ENCODE results near the gene TFAM.

- TF ChIP-seq GABPA (IDR thresholded peaks at IDR 0.05 in 1 of 2, conservative IDR thresholded peaks at IDR 0.05 in 1 of 2): no peak
- no peak for TF ChIP-seq CTCF (IDR thresholded peaks at IDR 0.05; ENCODE audit: low read depth, low read length, missing input control)
- TF ChIP-seq RAD21 (IDR thresholded peaks at IDR 0.05): no peak
- TF ChIP-seq ATF3 (IDR thresholded peaks at IDR 0.05): no peak
- TF ChIP-seq SP1 (IDR thresholded peaks at IDR 0.05): no peak
- TF ChIP-seq FOXA1 (IDR thresholded peaks at IDR 0.05): no peak
- no peak for TF ChIP-seq TAF1 (conservative IDR thresholded peaks at IDR 0.05)
- no peak for TF ChIP-seq HNF4G (IDR thresholded peaks at IDR 0.05)
- no peak for TF ChIP-seq MAX (IDR thresholded peaks at IDR 0.05)
- no peak for TF ChIP-seq YY1 (IDR thresholded peaks at IDR 0.05)
- TF ChIP-seq JUND (IDR thresholded peaks at IDR 0.05): no peak
- TF ChIP-seq REST (IDR thresholded peaks at IDR 0.05): no peak
These were observed 26.3 kb upstream of the TFAM start for GRCh38 chr10:58358947-58359346.

Data from liver (tissue), 3 donors.